CD4-positive, alpha-beta T cell (primary cell): ENCODE data around the gene ANKRD60. TPM values are rescaled to one million over a fixed set of nuclear protein-coding genes. Genes with fewer than 3 reads are reported as not detected.

ENCODE experiments used
- ATAC-seq: fragments of 200-7000 bp; cut with Tn5 transposase; one replicate; pipeline ENCODE4 v1.10.0; 2022; ENCODE audit warnings: mild to moderate bottlenecking; ENCODE audit not compliant: poor library complexity
- CTCF ChIA-PET: fragments of 350-600 bp; sonication (Branson Sonifier 250); formaldehyde crosslinking; loops from one replicate; lab custom pipeline; 2021; ENCODE audit warnings: antibody characterized with exemption, inconsistent platforms; lab: Charles Lee
- POLR2A ChIA-PET: fragments of 350-600 bp; sonication (Branson Sonifier 250); formaldehyde crosslinking; loops from one replicate; lab custom pipeline; 2021; ENCODE audit warnings: antibody characterized with exemption, inconsistent platforms; lab: Charles Lee
- DNase-seq, 14 experiments: peaks; one replicate each; pipeline ENCODE4 v3.0.0-alpha.2; 2013 to 2020; ENCODE audit warnings: mixed read lengths in 2 of 14
- H3K27ac ChIP-seq, 2 donors: one replicate each; pipeline versions ENCODE4 v1.5.1 to v1.7.0; 2013; ENCODE audit warnings: low read length in 2 of 2, low read depth in 1 of 2, mild to moderate bottlenecking in 1 of 2
- H3K27me3 ChIP-seq, 2 experiments: 1 replicate in 1 of 2; 2 replicates in 1 of 2; pipeline versions ENCODE4 v1.6.1 to v1.7.0; 2013; ENCODE audit warnings: low read length in 2 of 2, control low read depth in 1 of 2, mild to moderate bottlenecking in 1 of 2, moderate library complexity in 1 of 2; ENCODE audit not compliant: insufficient read depth in 2 of 2, control insufficient read depth in 1 of 2
- H3K36me3 ChIP-seq: one replicate; pipeline ENCODE4 v1.6.1; 2013; ENCODE audit warnings: low read length, control low read depth; ENCODE audit not compliant: insufficient read depth
- H3K4me1 ChIP-seq: one replicate; pipeline ENCODE4 v1.6.1; 2013; ENCODE audit warnings: low read length, control low read depth; ENCODE audit not compliant: insufficient read depth
- H3K4me3 ChIP-seq: one replicate; pipeline ENCODE4 v1.5.1; 2013; ENCODE audit warnings: mild to moderate bottlenecking, low read length, moderate library complexity
- H3K9me3 ChIP-seq, 2 experiments: 1 replicate in 1 of 2; 2 replicates in 1 of 2; pipeline versions ENCODE4 v1.6.1 to v1.7.0; 2013; ENCODE audit warnings: low read length in 2 of 2, mild to moderate bottlenecking in 2 of 2, control low read depth in 1 of 2, moderate library complexity in 1 of 2; ENCODE audit not compliant: control insufficient read depth in 1 of 2, insufficient read depth in 1 of 2
- H3K27ac Mint-ChIP-seq: one replicate; pipeline ENCODE4 v1.8.0; 2020; ENCODE audit warnings: mixed read lengths
- H3K27me3 Mint-ChIP-seq: one replicate; pipeline ENCODE4 v1.8.0; 2021; ENCODE audit warnings: mixed read lengths
- H3K36me3 Mint-ChIP-seq: one replicate; pipeline ENCODE4 v1.8.0; 2021; ENCODE audit warnings: low read depth, mixed read lengths
- H3K4me1 Mint-ChIP-seq: one replicate; pipeline ENCODE4 v1.8.0; 2021; ENCODE audit warnings: low read depth, mixed read lengths
- H3K4me3 Mint-ChIP-seq: one replicate; pipeline ENCODE4 v1.8.0; 2020; ENCODE audit warnings: mild to moderate bottlenecking, mixed read lengths
- H3K9me3 Mint-ChIP-seq: one replicate; pipeline ENCODE4 v1.8.0; 2020; ENCODE audit warnings: mixed read lengths
- CTCF ChIP-seq: fragments of 200-600 bp; IDR thresholded peaks from one replicate; pipeline ENCODE4 v1.8.0; 2022; ENCODE audit warnings: antibody characterized with exemption, mild to moderate bottlenecking
- intact Hi-C, 2 experiments: fragments of 100-400 bp; cut with DNase I in 1 of 2; cut with micrococcal nuclease in 1 of 2; formaldehyde crosslinking; loops; one replicate each; pipeline versions ENCODE4 v1.15.1 to v1.9.0; 2023 to 2025; cut with DNase I, micrococcal nuclease
- total RNA-seq, 174 experiments: library from RNA in 2 of 174; stranded (reverse) in 2 of 174; gene quantifications; one replicate each; pipeline ENCODE4 v1.2.3 and lab custom pipeline; 2021 to 2026

Gene ANKRD60
- total RNA-seq, 2 experiments from 2014 or later, result not detected

DNA sequence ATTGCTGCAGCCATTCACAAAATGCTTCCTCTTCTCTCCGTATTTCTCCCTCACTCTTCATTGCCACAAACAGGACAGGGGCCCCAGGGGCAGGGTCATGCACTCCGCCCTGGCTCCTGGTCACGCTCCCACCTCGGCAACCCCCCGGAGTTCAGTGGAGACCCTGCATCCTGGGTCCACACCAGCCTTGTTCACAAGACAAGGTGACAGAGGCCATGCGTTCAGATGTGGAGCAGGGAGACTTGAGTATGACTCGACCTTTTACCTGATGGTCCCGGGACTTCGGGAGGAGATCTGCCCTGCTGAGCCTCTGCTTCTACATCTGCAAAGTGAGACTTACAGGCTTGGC, 49.4 kb downstream of the ANKRD60 start:
- peaks cover 22 to 26% of the 10 kb centered on the region in 2 experiments for H3K27me3 ChIP-seq
- peak overlapping the region; percentile 32 for H3K4me3 ChIP-seq
- TF ChIP-seq CTCF, result no peak
- Mint-ChIP-seq H3K27ac (no peak overlapping the region), H3K27me3 (peaks cover 32% of the 10 kb centered on the region), H3K4me1 (peaks cover 9% of the 10 kb centered on the region), H3K4me3 (no peak overlapping the region), H3K36me3 (no peaks in the 10 kb centered on the region), H3K9me3 (no peaks in the 10 kb centered on the region)
- no peak for ATAC-seq
- H3K9me3 ChIP-seq, result peaks cover 0 to 5% of the 10 kb centered on the region in 2 experiments
- peak in 1 of 14 experiments; percentile 24 for DNase-seq
- ChIA-PET POLR2A (no interaction called here), CTCF (interaction anchor here (0.9 to 2.2 kb wide), 5 partner anchors 29 to 584 kb away, joined by 4 to 6 read pairs (median 6); no protein-coding TSS in a partner anchor)
- no peak overlapping the region for H3K27ac ChIP-seq
- peaks cover 19% of the 10 kb centered on the region for H3K4me1 ChIP-seq
- intact Hi-C loops, result loop anchor here (1.0 kb wide), 2 partner anchors 525 to 582 kb away; no protein-coding TSS in a partner anchor
- H3K36me3 ChIP-seq, result no peaks in the 10 kb centered on the region

GRCh38 chr20:58177799-58178198, 50.7 kb downstream of the ANKRD60 start:
- H3K36me3 Mint-ChIP-seq, result no peaks in the 10 kb centered on the region
- POLR2A ChIA-PET, result no interaction called here
- TF ChIP-seq CTCF, result no peak
- CTCF ChIA-PET, result no interaction called here
- Histone ChIP-seq H3K36me3 (no peaks in the 10 kb centered on the region), H3K4me1 (peaks cover 19% of the 10 kb centered on the region), H3K27me3 (peaks cover 17 to 26% of the 10 kb centered on the region in 2 experiments), H3K4me3 (no peak overlapping the region), H3K9me3 (no peaks in the 10 kb centered on the region), H3K27ac (no peak overlapping the region)
- no peak for DNase-seq
- H3K4me3 Mint-ChIP-seq, result no peak overlapping the region
- no peaks in the 10 kb centered on the region for H3K9me3 Mint-ChIP-seq
- no peak overlapping the region for H3K27ac Mint-ChIP-seq
- H3K27me3 Mint-ChIP-seq, result peaks cover 26% of the 10 kb centered on the region
- ATAC-seq, result no peak
- intact Hi-C loops, result no loop called here
- H3K4me1 Mint-ChIP-seq, result peaks cover 17% of the 10 kb centered on the region

GRCh38 chr20:58175836-58176235, 52.6 kb downstream of the ANKRD60 start:
- H3K9me3 Mint-ChIP-seq, result no peaks in the 10 kb centered on the region
- peaks cover 9% of the 10 kb centered on the region for H3K27me3 Mint-ChIP-seq
- ATAC-seq (no peak), DNase-seq (no peak)
- Histone ChIP-seq H3K27me3 (peaks cover 6 to 14% of the 10 kb centered on the region in 2 experiments), H3K4me1 (peaks cover 19% of the 10 kb centered on the region), H3K36me3 (no peaks in the 10 kb centered on the region), H3K9me3 (no peaks in the 10 kb centered on the region), H3K27ac (no peak overlapping the region), H3K4me3 (no peak overlapping the region)
- H3K4me3 Mint-ChIP-seq, result no peak overlapping the region
- ChIA-PET POLR2A (no interaction called here), CTCF (no interaction called here)
- no peak for TF ChIP-seq CTCF
- no peaks in the 10 kb centered on the region for H3K36me3 Mint-ChIP-seq
- no peak overlapping the region for H3K27ac Mint-ChIP-seq
- H3K4me1 Mint-ChIP-seq, result peaks cover 23% of the 10 kb centered on the region
- intact Hi-C loops, result no loop called here
